Measurements from ENCODE around the gene DHX57.

DNA sequence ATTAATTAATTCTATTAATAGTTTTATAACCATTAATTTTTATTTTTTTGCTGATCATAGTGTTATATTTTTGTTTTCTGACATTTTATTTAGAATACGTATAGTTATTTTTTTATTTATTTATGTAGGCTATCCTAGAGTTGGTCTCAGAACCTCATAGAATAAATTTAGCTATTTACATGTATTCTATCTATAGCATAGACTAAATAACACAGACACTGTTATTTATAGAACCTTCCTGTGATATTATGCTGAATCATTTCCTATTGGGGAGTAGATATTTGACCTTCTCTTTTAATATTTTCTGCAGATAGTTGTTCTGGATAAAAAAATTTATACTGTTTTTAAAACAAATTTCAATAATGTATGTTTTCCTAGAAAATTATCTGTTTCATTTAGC lies 34.1 kb upstream of the DHX57 start:
- TF ChIP-seq CTCF (IDR thresholded peaks at IDR 0.05) = no peak
- no peak for TF ChIP-seq POLR2AphosphoS5 (IDR thresholded peaks at IDR 0.05)

Measured in prostate gland (tissue), 2 donors.